Right lobe of liver (tissue), 4 donors: ENCODE data around the gene NLRP10.

Experiments used
- CTCF ChIP-seq, 4 donors: fragments of 200-600 bp in 3 of 4; fragments of 450-650 bp in 1 of 4; IDR thresholded peaks; one replicate each; pipeline versions ENCODE4 v1.5.1 to v1.8.0; 2016 to 2022; ENCODE audit warnings: antibody characterized with exemption in 4 of 4, mild to moderate bottlenecking in 2 of 4
- POLR2A ChIP-seq: fragments of 450-650 bp; IDR thresholded peaks from one replicate; pipeline ENCODE4 v1.6.1; 2017; ENCODE audit warnings: antibody characterized with exemption, mild to moderate bottlenecking
- donor health status: DM: no; HTN: no; CAD: no.
- donor health status: DM: no; HTN: no; CAD: no.
- donor health status: DM: no; HTN: yes; CAD: no.

GRCh38 chr11:7941146-7941545, 24.1 kb downstream of the NLRP10 start:
- TF ChIP-seq CTCF (IDR thresholded peaks at IDR 0.05) (no peak), POLR2A (no peak)
